Activated B cell treated with CpG ODN at 0.5 μM for 24 hours (primary cell): ENCODE measurements around the gene ANKRD13D. TPM values are rescaled to one million over a fixed set of nuclear protein-coding genes. Genes with fewer than 3 reads are reported as not detected.
A peak's percentile ranks its signal among the peaks of the same experiment; 100 is the strongest.

Source experiments
- ATAC-seq: fragments of 200-7000 bp; cut with Tn5 transposase; one replicate; pipeline ENCODE4 v1.10.0; 2021; ENCODE audit warnings: low read depth, mild to moderate bottlenecking, moderate library complexity
- CTCF ChIA-PET: fragments of 350-600 bp; sonication (Branson Sonifier 250); formaldehyde crosslinking; loops from one replicate; lab custom pipeline; 2021; ENCODE audit warnings: antibody characterized with exemption; lab: Charles Lee
- POLR2A ChIA-PET: fragments of 350-600 bp; sonication (Branson Sonifier 250); formaldehyde crosslinking; loops from one replicate; lab custom pipeline; 2021; ENCODE audit warnings: antibody characterized with exemption; lab: Charles Lee
- DNase-seq: peaks from one replicate; pipeline ENCODE4 v3.0.0; 2022
- H3K27ac Mint-ChIP-seq: one replicate; pipeline ENCODE4 v1.8.0; 2020; ENCODE audit warnings: mixed read lengths
- H3K27me3 Mint-ChIP-seq: one replicate; pipeline ENCODE4 v1.8.0; 2021; ENCODE audit warnings: mixed read lengths
- H3K36me3 Mint-ChIP-seq: one replicate; pipeline ENCODE4 v1.8.0; 2021; ENCODE audit warnings: low read depth, mixed read lengths
- H3K4me1 Mint-ChIP-seq: one replicate; pipeline ENCODE4 v1.8.0; 2021; ENCODE audit warnings: mixed read lengths
- H3K4me3 Mint-ChIP-seq: one replicate; pipeline ENCODE4 v1.8.0; 2020; ENCODE audit warnings: mild to moderate bottlenecking, mixed read lengths
- H3K9me3 Mint-ChIP-seq: one replicate; pipeline ENCODE4 v1.8.0; 2020; ENCODE audit warnings: mixed read lengths
- intact Hi-C: fragments of 100-400 bp; cut with micrococcal nuclease; formaldehyde crosslinking; loops from one replicate; pipeline ENCODE4 v1.15.1; 2024
- total RNA-seq: library from RNA; stranded (reverse); gene quantifications from 2 replicates; pipeline ENCODE4 v1.2.3, GENCODE V29; 2022
- TF ChIP-seq, protein P1 (sequence below): fragments of 200-600 bp; IDR thresholded peaks from one replicate; pipeline ENCODE4 v1.8.0; 2022; ENCODE audit warnings: antibody characterized with exemption, mild to moderate bottlenecking

Gene ANKRD13D
- total RNA-seq, 1 donor from 2014 or later = 116 TPM

DNA sequence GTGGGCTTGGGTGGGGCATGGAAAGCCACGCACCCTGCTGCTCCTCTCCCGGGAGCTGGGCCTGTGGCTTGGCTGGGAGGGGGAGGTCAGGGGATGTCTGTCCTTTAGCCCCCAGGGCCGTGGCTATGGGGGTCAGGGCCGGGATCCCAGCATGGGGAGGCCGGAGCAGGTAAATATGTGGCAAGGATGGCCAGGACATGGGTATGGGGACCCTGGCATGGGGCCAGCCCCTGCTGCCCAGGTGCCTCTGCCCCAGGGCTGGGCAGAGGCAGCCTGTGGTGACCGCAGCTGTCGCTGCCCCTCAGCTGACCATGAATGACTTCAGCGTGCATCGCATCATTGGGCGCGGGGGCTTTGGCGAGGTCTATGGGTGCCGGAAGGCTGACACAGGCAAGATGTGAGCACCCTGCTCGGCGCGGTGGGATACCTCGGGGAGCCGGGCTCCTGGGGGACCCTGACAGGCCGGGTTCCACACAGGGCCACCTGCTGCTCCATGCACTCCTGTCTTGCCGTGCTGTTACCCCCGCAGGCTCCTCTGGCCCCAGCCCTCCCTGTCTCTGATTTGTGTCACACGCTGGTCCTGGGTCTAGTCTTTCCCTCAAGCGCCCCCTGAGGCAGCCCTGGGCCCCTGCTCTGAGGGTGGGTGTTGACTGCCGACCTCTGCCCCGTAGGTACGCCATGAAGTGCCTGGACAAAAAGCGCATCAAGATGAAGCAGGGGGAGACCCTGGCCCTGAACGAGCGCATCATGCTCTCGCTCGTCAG, 8.1 kb upstream of the ANKRD13D start:
- Mint-ChIP-seq H3K4me1 (peaks cover 55% of the 10 kb centered on the region), H3K36me3 (peaks cover 62% of the 10 kb centered on the region), H3K27ac (no peak overlapping the region), H3K4me3 (no peak overlapping the region), H3K27me3 (no peaks in the 10 kb centered on the region), H3K9me3 (no peaks in the 10 kb centered on the region)
- ATAC-seq (no peak), DNase-seq (no peak)
- TF ChIP-seq, protein P1, sequence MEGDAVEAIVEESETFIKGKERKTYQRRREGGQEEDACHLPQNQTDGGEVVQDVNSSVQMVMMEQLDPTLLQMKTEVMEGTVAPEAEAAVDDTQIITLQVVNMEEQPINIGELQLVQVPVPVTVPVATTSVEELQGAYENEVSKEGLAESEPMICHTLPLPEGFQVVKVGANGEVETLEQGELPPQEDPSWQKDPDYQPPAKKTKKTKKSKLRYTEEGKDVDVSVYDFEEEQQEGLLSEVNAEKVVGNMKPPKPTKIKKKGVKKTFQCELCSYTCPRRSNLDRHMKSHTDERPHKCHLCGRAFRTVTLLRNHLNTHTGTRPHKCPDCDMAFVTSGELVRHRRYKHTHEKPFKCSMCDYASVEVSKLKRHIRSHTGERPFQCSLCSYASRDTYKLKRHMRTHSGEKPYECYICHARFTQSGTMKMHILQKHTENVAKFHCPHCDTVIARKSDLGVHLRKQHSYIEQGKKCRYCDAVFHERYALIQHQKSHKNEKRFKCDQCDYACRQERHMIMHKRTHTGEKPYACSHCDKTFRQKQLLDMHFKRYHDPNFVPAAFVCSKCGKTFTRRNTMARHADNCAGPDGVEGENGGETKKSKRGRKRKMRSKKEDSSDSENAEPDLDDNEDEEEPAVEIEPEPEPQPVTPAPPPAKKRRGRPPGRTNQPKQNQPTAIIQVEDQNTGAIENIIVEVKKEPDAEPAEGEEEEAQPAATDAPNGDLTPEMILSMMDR = no peak
- POLR2A ChIA-PET = interaction anchor here (1.2 to 5.2 kb wide), 2 partner anchors 7 to 40 kb away, joined by 3 to 164 read pairs; partner anchors contain the start of gene ANKRD13D
- CTCF ChIA-PET = no interaction called here
- intact Hi-C loops = no loop called here

DNA sequence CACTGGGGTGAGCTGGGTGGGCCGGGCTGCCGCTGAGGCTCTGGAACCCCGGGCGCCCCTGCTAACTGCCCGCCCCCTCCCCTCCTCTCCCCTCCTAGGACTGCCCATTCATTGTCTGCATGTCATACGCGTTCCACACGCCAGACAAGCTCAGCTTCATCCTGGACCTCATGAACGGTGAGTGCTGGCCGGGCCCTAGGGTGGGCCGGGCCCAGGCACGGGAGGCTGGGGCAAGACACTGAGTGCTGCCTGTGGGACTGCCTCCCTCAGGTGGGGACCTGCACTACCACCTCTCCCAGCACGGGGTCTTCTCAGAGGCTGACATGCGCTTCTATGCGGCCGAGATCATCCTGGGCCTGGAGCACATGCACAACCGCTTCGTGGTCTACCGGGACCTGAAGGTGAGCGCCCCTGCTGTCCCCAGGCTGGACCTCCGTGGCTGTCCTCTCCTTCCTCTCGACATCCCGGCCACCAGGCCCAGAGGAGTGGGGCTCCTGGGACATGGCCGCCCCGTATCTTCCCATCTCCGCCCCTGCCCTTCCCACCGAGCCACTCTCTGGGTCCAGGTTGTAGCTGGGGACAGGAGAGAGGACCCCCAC, 7.5 kb upstream of the ANKRD13D start:
- ChIA-PET POLR2A (interaction anchor here (8.7 kb wide), 1 partner anchor 11 kb away, joined by 280 read pairs; the partner anchor contains the start of gene GRK2), CTCF (no interaction called here)
- DNase-seq = no peak
- intact Hi-C loops = no loop called here
- Mint-ChIP-seq H3K4me1 (peaks cover 53% of the 10 kb centered on the region), H3K36me3 (peaks cover 64% of the 10 kb centered on the region), H3K27ac (no peak overlapping the region), H3K27me3 (no peaks in the 10 kb centered on the region), H3K9me3 (no peaks in the 10 kb centered on the region), H3K4me3 (no peak overlapping the region)
- ATAC-seq = no peak
- TF ChIP-seq, protein P1 = no peak

DNA sequence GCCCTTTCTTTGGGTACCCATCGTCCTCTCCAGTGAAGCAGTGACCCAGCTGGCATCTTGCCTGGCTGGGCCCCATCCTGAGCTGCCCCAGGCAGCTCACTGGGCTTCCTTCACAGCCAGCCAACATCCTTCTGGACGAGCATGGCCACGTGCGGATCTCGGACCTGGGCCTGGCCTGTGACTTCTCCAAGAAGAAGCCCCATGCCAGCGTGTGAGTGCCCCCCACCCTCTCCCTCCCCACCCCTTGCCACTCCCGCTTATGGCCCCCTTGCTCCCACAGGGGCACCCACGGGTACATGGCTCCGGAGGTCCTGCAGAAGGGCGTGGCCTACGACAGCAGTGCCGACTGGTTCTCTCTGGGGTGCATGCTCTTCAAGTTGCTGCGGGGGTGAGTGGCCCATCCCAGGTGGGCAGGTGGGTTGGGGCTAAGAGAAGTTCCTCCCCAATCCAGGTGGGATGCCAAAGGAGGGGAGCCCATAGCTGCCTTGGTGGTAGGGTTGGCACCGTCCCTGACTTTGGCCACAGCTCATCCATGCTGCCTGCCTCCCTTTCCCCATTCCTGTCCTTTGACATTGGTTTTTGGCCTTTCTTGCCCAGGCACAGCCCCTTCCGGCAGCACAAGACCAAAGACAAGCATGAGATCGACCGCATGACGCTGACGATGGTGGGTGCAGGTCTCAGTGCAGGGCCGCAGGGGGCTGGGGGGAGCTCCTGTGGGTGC, 6.8 kb upstream of the ANKRD13D start:
- intact Hi-C loops = no loop called here
- Mint-ChIP-seq H3K9me3 (no peaks in the 10 kb centered on the region), H3K4me3 (no peak overlapping the region), H3K4me1 (peaks cover 53% of the 10 kb centered on the region), H3K36me3 (peaks cover 70% of the 10 kb centered on the region), H3K27me3 (no peaks in the 10 kb centered on the region), H3K27ac (peak overlapping the region; percentile 60)
- POLR2A ChIA-PET = interaction anchor here (8.7 kb wide), 1 partner anchor 12 kb away, joined by 280 read pairs; the partner anchor contains the start of gene GRK2
- TF ChIP-seq, protein P1 = no peak
- ATAC-seq (no peak), DNase-seq (no peak)
- CTCF ChIA-PET = interaction anchor here (0.8 to 1.2 kb wide), 2 partner anchors 12 to 20 kb away, joined by 3 read pairs; no protein-coding TSS in a partner anchor

DNA sequence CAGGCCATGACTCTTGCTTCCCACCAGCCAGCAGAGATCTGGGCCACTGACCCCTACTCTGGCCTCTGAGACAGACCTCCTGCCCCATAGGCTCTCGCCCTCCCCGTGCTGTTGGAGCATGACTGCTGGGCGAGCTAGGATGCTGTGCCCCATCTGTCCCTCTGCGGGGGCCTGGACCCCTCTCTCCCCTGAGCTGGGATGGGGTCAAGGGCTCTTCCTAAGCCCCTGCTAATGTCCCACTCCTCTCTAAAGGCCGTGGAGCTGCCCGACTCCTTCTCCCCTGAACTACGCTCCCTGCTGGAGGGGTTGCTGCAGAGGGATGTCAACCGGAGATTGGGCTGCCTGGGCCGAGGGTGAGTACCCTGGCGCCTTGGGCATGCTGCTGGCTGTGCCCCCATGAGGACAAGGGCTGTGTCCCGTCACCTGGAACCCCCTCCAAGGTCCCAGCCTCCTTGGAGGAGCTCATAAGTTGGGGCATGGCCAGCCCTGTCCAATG, 6.2 kb upstream of the ANKRD13D start:
- Mint-ChIP-seq H3K4me1 (peaks cover 53% of the 10 kb centered on the region), H3K4me3 (no peak overlapping the region), H3K36me3 (peaks cover 72% of the 10 kb centered on the region), H3K9me3 (no peaks in the 10 kb centered on the region), H3K27me3 (no peaks in the 10 kb centered on the region), H3K27ac (peak overlapping the region; percentile 60)
- POLR2A ChIA-PET = interaction anchor here (1.2 to 8.7 kb wide), 2 partner anchors 12 to 35 kb away, joined by 4 to 280 read pairs; partner anchors contain the start of gene GRK2
- intact Hi-C loops = no loop called here
- CTCF ChIA-PET = interaction anchor here (0.8 to 1.2 kb wide), 2 partner anchors 13 to 21 kb away, joined by 3 read pairs; no protein-coding TSS in a partner anchor
- no peak for DNase-seq
- TF ChIP-seq, protein P1 = no peak
- ATAC-seq = no peak
